WI38 (cell line): ENCODE results near the gene ZNF804B.

Experiments used
- H3K4me3 ChIP-seq: 2 replicates; pipeline ENCODE4 v1.5.1; 2011; ENCODE audit warnings: low read depth, mild to moderate bottlenecking, control low read depth, low read length
- CTCF ChIP-seq: IDR thresholded peaks from 2 replicates; pipeline ENCODE4 v1.5.1; 2012; ENCODE audit warnings: low read depth, mild to moderate bottlenecking, control low read depth, low read length

Gene ZNF804B

GRCh38 chr7:88826222-88826621, 66.7 kb downstream of the ZNF804B start:
- no peak overlapping the region for H3K4me3 ChIP-seq

GRCh38 chr7:88835147-88835728, 75.7 kb downstream of the ZNF804B start:
- no peak overlapping the region for H3K4me3 ChIP-seq
- no peak for TF ChIP-seq CTCF

More at GRCh38 chr7:88826222-88826621, 66.7 kb downstream of the ZNF804B start:
- TF ChIP-seq CTCF, result no peak

- no peak for TF ChIP-seq CTCF
- H3K4me3 ChIP-seq, result no peak overlapping the region
Measured at GRCh38 chr7:88842201-88842600, 82.7 kb downstream of the ZNF804B start.

- H3K4me3 ChIP-seq, result no peak overlapping the region
- TF ChIP-seq CTCF, result no peak
Measured at GRCh38 chr7:88845091-88845490, 85.6 kb downstream of the ZNF804B start.

- no peak overlapping the region for H3K4me3 ChIP-seq
- TF ChIP-seq CTCF, result no peak
Measured at GRCh38 chr7:88851220-88851619, 91.7 kb downstream of the ZNF804B start.

- no peak overlapping the region for H3K4me3 ChIP-seq
- no peak for TF ChIP-seq CTCF
Measured at GRCh38 chr7:88859288-88859687, 99.8 kb downstream of the ZNF804B start.

- no peak overlapping the region for H3K4me3 ChIP-seq
Measured at GRCh38 chr7:88866265-88866863, 106.9 kb downstream of the ZNF804B start.

More at GRCh38 chr7:88866265-88866863, 106.9 kb downstream of the ZNF804B start:
- no peak for TF ChIP-seq CTCF
